Activated T-helper 1 cell treated with anti-CD3 and anti-CD28 coated beads, Interleukin-12 subunit alpha, Interleukin-12 subunit beta, Interleukin-2, Interleukin-4 antibody, amounts not matched to agents 30 ng/mL and 10 ng/mL and 1 ng/mL, durations not matched to agents 14 hours and 24 hours and 36 hours (primary cell): ENCODE data around the gene KRTAP9-4. TPM values are rescaled to one million over a fixed set of nuclear protein-coding genes. Genes with fewer than 3 reads are reported as not detected.
"Not testable (repeated sequence)": the region's sequence is repeated elsewhere in the genome, so short reads cannot be mapped to it uniquely, and the experiment has no call there.

Experiments
- DNase-seq: peaks from one replicate; pipeline ENCODE4 v3.0.0; 2021; ENCODE audit warnings: low spot score
- H3K27ac Mint-ChIP-seq: one replicate; pipeline ENCODE4 v1.8.0; 2021; ENCODE audit warnings: mild to moderate bottlenecking, mixed read lengths
- H3K27me3 Mint-ChIP-seq: one replicate; pipeline ENCODE4 v1.8.0; 2022; ENCODE audit warnings: mild to moderate bottlenecking, moderate library complexity, mixed read lengths; ENCODE audit not compliant: insufficient read depth
- H3K36me3 Mint-ChIP-seq: one replicate; pipeline ENCODE4 v1.8.0; 2021; ENCODE audit warnings: low read depth, mixed read lengths
- H3K4me1 Mint-ChIP-seq: one replicate; pipeline ENCODE4 v1.8.0; 2021; ENCODE audit warnings: low read depth, mixed read lengths
- H3K4me3 Mint-ChIP-seq: one replicate; pipeline ENCODE4 v1.8.0; 2021; ENCODE audit warnings: mild to moderate bottlenecking, moderate library complexity, mixed read lengths
- H3K9me3 Mint-ChIP-seq: one replicate; pipeline ENCODE4 v1.8.0; 2021; ENCODE audit warnings: mixed read lengths
- intact Hi-C: fragments of 100-400 bp; cut with micrococcal nuclease; formaldehyde crosslinking; loops from one replicate; pipeline ENCODE4 v1.15.1; 2024
- total RNA-seq: library from RNA; stranded (reverse); gene quantifications from 2 replicates; pipeline ENCODE4 v1.2.3, GENCODE V29; 2022

KRTAP9-4 gene
- total RNA-seq, 1 donor from 2014 or later: not detected

- H3K9me3 Mint-ChIP-seq, H3K36me3 Mint-ChIP-seq, H3K27ac Mint-ChIP-seq, H3K4me1 Mint-ChIP-seq, H3K4me3 Mint-ChIP-seq, DNase-seq, intact Hi-C loops: not testable (repeated sequence)
- H3K27me3 Mint-ChIP-seq: peaks cover 22% of the 10 kb centered on the region
Observed at GRCh38 chr17:41246995-41247787, 2.3 kb upstream of the KRTAP9-4 start.

GRCh38 chr17:41251261-41251660 is 1.8 kb downstream of the KRTAP9-4 start:
- peaks cover 25% of the 10 kb centered on the region for H3K27me3 Mint-ChIP-seq
- H3K4me1 Mint-ChIP-seq: no peaks in the 10 kb centered on the region
- H3K4me3 Mint-ChIP-seq: no peak overlapping the region
- no peaks in the 10 kb centered on the region for H3K36me3 Mint-ChIP-seq
- H3K27ac Mint-ChIP-seq: no peak overlapping the region
- no peak for DNase-seq
- intact Hi-C loops: no loop called here
- H3K9me3 Mint-ChIP-seq: no peaks in the 10 kb centered on the region

DNA sequence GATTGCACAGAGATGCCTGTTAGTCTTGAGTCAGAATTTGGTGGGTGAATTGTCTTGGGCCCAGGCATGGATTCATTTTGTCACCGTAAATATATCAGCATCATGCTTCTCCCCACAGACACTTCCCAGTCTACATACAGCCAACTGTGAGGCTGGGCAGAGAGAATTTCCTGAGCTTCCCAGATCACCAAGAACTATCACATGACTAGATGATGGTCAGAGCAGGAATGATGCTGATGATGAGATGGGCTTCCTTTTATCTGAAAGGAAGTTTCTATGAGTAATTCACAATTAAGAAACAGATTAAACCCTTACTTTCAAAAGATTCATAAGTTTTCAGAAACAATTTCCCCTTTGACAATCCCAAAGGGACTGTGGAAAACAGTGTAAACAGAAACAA is 5.4 kb downstream of the KRTAP9-4 start:
- Mint-ChIP-seq H3K27me3 (peaks cover 32% of the 10 kb centered on the region), H3K4me3 (no peak overlapping the region), H3K4me1 (no peaks in the 10 kb centered on the region), H3K27ac (no peak overlapping the region), H3K9me3 (no peaks in the 10 kb centered on the region), H3K36me3 (no peaks in the 10 kb centered on the region)
- no peak for DNase-seq
- intact Hi-C loops: no loop called here

- DNase-seq, H3K27ac Mint-ChIP-seq, H3K4me1 Mint-ChIP-seq, H3K36me3 Mint-ChIP-seq, H3K4me3 Mint-ChIP-seq, intact Hi-C loops, H3K9me3 Mint-ChIP-seq: not testable (repeated sequence)
- H3K27me3 Mint-ChIP-seq: peaks cover 25% of the 10 kb centered on the region
Observed at GRCh38 chr17:41255381-41256290, 6.1 kb downstream of the KRTAP9-4 start, which contains the start of gene KRTAP9-9. KRTAP9-9 (plus strand) TSS chr17:41255384.

GRCh38 chr17:41256291-41256685 is 6.8 kb downstream of the KRTAP9-4 start:
- no peak for DNase-seq
- intact Hi-C loops: no loop called here
- Mint-ChIP-seq H3K27ac (no peak overlapping the region), H3K27me3 (peaks cover 21% of the 10 kb centered on the region), H3K4me3 (no peak overlapping the region), H3K4me1 (no peaks in the 10 kb centered on the region), H3K36me3 (no peaks in the 10 kb centered on the region), H3K9me3 (no peaks in the 10 kb centered on the region)

DNA sequence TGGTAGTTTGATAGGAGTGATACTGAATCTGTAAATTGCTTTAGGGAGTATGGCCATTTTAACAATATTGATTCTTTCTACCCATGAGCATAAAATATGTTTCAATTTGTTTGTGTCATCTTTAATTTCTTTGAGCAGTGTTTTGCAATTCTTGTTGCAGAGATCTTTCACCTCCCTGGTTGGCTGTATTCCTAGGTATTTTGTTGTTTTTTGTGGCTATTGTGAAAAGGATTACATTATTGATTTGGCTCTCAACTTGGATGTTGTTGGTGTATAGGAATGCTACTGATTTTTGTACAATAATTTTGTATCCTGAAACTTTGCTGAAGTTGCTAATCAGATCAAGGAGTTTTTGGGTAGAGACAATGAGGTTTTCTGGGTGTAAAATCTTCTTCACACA is 8.9 kb downstream of the KRTAP9-4 start:
- Mint-ChIP-seq H3K27ac (no peak overlapping the region), H3K4me1 (no peaks in the 10 kb centered on the region), H3K9me3 (no peaks in the 10 kb centered on the region), H3K27me3 (peaks cover 19% of the 10 kb centered on the region), H3K4me3 (no peak overlapping the region), H3K36me3 (no peaks in the 10 kb centered on the region)
- no peak for DNase-seq
- intact Hi-C loops: no loop called here

DNA sequence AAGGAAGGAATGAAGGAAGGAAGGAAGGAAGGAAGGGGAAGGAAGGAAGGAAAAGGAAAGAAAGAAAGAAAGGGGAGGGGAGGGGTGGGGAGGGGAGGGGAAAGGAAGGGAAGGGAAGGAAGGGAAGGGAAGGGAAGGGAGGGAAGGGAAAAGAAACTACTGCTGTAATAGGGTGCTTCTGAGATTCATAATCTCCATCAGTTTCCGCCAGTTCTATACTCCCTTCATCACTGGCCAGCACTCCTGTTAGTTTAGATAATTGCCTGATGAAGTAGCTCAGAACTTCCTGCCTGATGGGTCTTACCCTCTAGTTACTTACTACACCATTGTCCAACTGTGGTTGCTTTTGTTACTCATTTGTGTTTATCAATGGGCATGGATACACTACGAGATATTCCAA is 13.7 kb downstream of the KRTAP9-4 start:
- Mint-ChIP-seq H3K27me3 (peaks cover 11% of the 10 kb centered on the region), H3K4me3 (no peak overlapping the region), H3K36me3 (no peaks in the 10 kb centered on the region), H3K9me3 (no peaks in the 10 kb centered on the region), H3K4me1 (no peaks in the 10 kb centered on the region), H3K27ac (no peak overlapping the region)
- DNase-seq: no peak
- intact Hi-C loops: no loop called here

- Mint-ChIP-seq H3K9me3 (no peaks in the 10 kb centered on the region), H3K27me3 (peaks cover 5% of the 10 kb centered on the region), H3K36me3 (no peaks in the 10 kb centered on the region), H3K27ac (no peak overlapping the region), H3K4me1 (no peaks in the 10 kb centered on the region), H3K4me3 (no peak overlapping the region)
- DNase-seq: no peak
- intact Hi-C loops: no loop called here
Observed at GRCh38 chr17:41264599-41264998, 15.1 kb downstream of the KRTAP9-4 start.

DNA sequence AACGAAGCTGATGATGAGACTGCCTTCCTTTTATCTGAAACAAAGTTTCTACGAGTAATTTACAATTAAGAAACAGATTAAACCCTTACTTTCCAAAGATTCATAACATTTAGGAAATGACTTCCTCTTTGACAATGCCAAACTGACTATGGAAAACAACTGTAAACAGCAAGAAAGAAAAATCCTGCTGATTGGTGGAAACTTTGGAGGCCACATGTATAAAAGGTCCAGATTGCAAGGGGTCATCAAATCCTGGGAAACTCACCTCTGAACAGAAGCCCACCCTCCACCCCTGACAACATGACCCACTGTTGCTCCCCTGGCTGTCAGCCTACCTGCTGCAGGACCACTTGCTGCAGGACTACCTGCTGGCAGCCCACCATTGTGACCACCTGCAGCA is 15.6 kb downstream of the KRTAP9-4 start, which contains the start of gene KRTAP9-6:
KRTAP9-6 (plus strand) TSS at position 301 of the 400 bp plus-strand sequence; CDS start at position 301, 0 bp downstream.
- H3K4me1 Mint-ChIP-seq: no peaks in the 10 kb centered on the region
- no peaks in the 10 kb centered on the region for H3K9me3 Mint-ChIP-seq
- no peak within 1 kb of the TSS for H3K27ac Mint-ChIP-seq
- H3K27me3 Mint-ChIP-seq: peaks cover 5% of the 10 kb centered on the region
- intact Hi-C loops: no loop called here
- no peaks in the 10 kb centered on the region for H3K36me3 Mint-ChIP-seq
- DNase-seq: no peak
- H3K4me3 Mint-ChIP-seq: no peak within 1 kb of the TSS

DNA sequence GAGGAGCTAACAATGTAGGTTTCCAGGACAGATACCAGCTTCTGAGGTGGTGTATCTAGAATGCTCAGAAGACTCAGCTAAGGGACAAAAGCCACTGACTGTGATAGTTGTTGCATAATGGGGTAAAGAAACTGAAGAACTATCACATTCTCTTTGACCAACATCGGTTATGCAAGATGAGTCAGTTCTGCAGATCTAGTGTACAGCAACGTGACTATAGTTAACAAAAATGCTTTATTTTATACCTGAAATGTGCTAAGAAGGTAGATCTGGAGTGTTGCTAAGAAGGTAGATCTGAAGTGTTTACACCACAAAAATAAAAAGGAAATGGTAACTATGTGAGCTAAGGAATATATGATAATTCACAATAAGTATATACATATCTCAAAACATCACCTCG is 18.2 kb downstream of the KRTAP9-4 start:
- intact Hi-C loops: no loop called here
- Mint-ChIP-seq H3K27ac (no peak overlapping the region), H3K27me3 (no peaks in the 10 kb centered on the region), H3K36me3 (no peaks in the 10 kb centered on the region), H3K9me3 (no peaks in the 10 kb centered on the region), H3K4me3 (no peak overlapping the region), H3K4me1 (no peaks in the 10 kb centered on the region)
- DNase-seq: no peak

- H3K27ac Mint-ChIP-seq, H3K4me1 Mint-ChIP-seq, H3K9me3 Mint-ChIP-seq, H3K36me3 Mint-ChIP-seq, DNase-seq, H3K4me3 Mint-ChIP-seq, intact Hi-C loops, H3K27me3 Mint-ChIP-seq: not testable (repeated sequence)
Observed at GRCh38 chr17:41271323-41271722, 21.8 kb downstream of the KRTAP9-4 start.

DNA sequence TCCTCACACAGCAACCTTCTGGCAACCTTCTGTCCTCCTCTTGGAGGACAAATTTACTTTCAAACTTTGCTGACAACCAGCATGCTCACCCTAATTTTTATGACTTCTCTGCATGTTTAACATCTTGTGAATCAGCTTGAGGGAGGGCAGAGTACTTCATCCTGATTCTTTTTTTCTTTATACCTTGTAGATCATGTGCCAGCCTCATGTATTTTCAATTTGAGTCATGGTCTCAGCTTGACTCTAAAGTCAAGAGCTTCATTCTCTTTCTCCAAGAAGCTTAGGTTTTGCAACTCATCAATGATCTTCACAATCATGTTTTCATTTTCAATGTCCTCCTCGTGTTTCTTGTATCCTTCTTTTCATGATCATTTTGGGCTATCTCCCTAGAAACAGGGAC is 22.4 kb downstream of the KRTAP9-4 start:
- intact Hi-C loops: no loop called here
- Mint-ChIP-seq H3K27me3 (peaks cover 3% of the 10 kb centered on the region), H3K4me3 (no peak overlapping the region), H3K9me3 (no peaks in the 10 kb centered on the region), H3K27ac (no peak overlapping the region), H3K4me1 (no peaks in the 10 kb centered on the region), H3K36me3 (no peaks in the 10 kb centered on the region)
- no peak for DNase-seq

DNA sequence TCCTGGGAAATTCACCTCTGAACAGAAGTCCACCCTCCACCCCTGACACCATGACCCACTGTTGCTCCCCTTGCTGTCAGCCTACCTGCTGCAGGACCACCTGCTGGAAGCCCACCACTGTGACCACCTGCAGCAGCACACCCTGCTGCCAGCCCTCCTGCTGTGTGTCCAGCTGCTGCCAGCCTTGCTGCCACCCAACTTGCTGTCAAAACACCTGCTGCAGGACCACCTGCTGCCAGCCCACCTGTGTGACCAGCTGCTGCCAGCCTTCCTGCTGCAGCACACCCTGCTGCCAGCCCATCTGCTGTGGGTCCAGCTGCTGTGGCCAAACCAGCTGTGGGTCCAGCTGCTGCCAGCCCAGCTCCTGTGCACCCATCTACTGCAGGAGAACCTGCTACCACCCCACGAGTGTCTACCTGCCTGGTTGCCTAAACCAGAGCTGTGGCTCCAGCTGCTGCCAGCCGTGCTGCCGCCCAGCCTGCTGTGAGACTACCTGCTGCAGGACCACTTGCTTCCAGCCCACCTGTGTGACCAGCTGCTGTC is 26.2 kb downstream of the KRTAP9-4 start, which contains the start of gene KRTAP9-7:
KRTAP9-7 (plus strand) TSS at position 51 of the 543 bp plus-strand sequence; CDS start at position 51, 0 bp downstream.
- intact Hi-C loops, H3K4me3 Mint-ChIP-seq, H3K27me3 Mint-ChIP-seq, H3K27ac Mint-ChIP-seq, H3K4me1 Mint-ChIP-seq, H3K9me3 Mint-ChIP-seq, DNase-seq, H3K36me3 Mint-ChIP-seq: not testable (repeated sequence)
